Measurements from ENCODE around the gene SUSD5.

GRCh38 chr3:33238923-33239322 lies 20.3 kb upstream of the SUSD5 start:
- TF ChIP-seq POLR2A (IDR thresholded peaks at IDR 0.05): no peak
- no peak for TF ChIP-seq CTCF (IDR thresholded peaks at IDR 0.05)
